Right lung (tissue), 5 donors: ENCODE results near the gene CFAP299. TPM values are rescaled to one million over a fixed set of nuclear protein-coding genes. Genes with fewer than 3 reads are reported as not detected.
A peak's percentile ranks its signal among the peaks of the same experiment; 100 is the strongest.

Source experiments
- DNase-seq, 2 donors: peaks; one replicate each; pipeline ENCODE4 v3.0.0-alpha.2; 2013
- polyA plus RNA-seq, 5 donors: library from polyadenylated mRNA; unstranded; fragments of 120-200 nt; gene quantifications; one replicate each; pipeline versions ENCODE4 v1.2.1 to v1.2.3, GENCODE V29; 2013; ENCODE audit warnings: inconsistent platforms in 1 of 5, low replicate concordance in 1 of 5; ENCODE audit not compliant: insufficient read length in 5 of 5, insufficient read depth in 1 of 5

CFAP299 gene
- polyA plus RNA-seq, 5 donors = 1.1 to 3.3 (median 2.5) TPM

DNA sequence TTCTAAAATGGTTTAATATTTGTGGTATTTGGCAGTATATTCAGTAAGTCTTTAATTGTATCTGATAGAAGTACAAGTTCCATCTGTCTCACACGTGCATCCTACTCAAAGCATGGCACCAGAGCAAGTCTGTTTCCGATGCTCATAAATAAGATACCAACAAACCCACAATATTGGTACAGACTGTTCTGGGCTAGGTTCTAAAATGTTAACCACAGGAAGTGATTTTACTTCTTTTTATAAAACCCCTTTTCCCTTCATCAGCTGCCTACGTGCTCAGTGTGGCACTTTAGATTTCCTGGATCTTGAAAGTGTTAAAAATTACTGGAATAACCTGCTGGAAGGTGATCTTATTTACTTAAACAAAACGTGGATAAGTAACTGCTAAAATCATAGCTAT is 165.1 kb downstream of the CFAP299 start:
- no peak for DNase-seq

DNA sequence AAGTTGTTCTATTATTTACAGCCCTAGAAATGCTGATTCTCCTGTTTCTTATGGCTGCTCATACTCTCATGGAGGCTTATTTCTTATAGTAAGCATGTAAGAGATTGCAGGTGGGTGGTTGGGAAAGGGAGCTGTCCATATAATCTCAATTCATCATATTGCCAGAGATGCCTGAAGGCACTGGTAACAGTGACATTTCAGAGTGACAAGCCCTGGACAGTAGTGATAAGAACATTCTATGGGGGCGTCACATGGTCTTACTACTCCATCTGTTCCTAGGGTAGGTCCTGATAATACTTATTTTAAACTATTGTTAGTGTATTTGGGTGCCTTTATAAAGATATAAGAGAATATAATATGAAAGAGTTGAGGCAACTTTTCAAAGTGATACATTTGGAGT is 171.5 kb downstream of the CFAP299 start:
- no peak for DNase-seq

DNA sequence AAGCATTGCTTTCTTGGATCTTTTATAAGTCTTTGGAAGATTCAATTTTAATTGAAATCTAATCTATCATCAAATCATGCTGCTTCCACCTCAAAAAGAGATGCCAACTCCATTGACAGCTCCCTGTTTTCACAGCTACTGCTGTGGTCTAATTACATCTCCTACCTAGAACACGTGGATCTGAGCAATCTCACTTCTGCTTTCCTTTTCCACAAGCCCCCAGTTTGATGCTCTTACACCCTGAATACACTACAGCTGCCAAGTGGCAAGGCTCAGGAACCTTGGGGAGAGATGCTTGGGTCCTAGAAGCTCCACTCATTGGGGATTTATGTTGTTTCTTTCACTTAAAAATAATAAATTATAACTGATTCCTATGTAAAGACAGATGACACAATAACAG is 172.0 kb downstream of the CFAP299 start:
- no peak for DNase-seq

GRCh38 chr4:80515496-80515895 is 180.0 kb downstream of the CFAP299 start:
- DNase-seq = peak; percentile 39 to 61

GRCh38 chr4:80521438-80521837 is 185.9 kb downstream of the CFAP299 start:
- DNase-seq = no peak

DNA sequence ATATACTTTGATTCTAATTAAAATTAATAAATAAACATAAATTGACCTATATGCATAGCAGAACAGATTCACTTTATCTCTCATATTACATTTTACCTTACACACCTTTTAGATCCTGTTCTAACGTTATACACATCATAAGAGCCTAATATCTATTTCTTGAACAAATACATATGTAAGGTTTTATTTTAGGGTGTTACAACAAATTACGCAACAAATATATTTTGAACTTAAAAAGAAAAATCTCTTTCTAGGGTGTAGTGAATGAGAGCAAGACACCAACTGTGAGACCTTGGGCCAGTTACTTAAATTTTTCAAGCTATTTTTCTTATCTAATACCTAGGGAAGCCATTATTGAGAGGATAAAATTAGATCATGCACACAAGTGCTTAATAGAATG is 191.2 kb downstream of the CFAP299 start:
- no peak for DNase-seq

DNA sequence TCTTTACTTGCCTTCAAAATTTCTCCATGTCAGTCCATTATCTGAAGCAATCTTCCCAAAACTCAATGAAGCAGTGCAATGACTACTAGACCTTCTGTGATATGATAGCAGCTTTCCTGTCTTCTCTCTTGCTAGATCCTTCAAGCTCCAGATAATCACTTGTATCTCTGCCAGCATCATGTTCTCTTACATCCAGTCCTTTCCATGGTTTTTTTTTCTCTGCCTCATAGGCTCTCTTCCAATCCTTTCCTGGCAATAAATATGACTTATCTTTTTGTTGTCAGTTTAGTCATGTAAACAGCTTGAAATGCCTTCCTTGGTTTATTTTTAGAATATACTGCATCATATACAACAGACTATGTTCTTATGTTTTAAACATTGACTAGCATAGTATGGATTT is 193.5 kb downstream of the CFAP299 start:
- peak; percentile 23 to 31 for DNase-seq

GRCh38 chr4:80532674-80533333 is 197.3 kb downstream of the CFAP299 start:
- DNase-seq = no peak

DNA sequence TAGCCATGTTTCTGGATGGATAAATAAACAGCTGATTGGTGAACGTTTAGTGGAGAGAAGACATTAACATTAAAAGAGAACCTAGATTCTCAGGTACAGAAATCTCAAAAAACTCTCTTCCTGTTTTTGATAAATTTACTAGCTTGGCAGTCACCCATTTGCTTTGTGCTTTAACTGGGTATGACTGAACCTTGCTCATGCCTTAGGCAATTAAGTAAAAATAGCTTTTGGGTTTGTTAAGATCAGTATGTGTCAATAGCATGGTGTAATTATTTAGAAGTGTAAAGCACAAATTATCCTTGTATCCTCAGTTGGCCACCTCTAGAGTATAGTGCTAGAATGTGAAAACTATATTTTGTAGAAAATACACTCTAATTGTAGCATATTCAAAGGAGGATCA is 200.0 kb downstream of the CFAP299 start:
- DNase-seq = no peak

DNA sequence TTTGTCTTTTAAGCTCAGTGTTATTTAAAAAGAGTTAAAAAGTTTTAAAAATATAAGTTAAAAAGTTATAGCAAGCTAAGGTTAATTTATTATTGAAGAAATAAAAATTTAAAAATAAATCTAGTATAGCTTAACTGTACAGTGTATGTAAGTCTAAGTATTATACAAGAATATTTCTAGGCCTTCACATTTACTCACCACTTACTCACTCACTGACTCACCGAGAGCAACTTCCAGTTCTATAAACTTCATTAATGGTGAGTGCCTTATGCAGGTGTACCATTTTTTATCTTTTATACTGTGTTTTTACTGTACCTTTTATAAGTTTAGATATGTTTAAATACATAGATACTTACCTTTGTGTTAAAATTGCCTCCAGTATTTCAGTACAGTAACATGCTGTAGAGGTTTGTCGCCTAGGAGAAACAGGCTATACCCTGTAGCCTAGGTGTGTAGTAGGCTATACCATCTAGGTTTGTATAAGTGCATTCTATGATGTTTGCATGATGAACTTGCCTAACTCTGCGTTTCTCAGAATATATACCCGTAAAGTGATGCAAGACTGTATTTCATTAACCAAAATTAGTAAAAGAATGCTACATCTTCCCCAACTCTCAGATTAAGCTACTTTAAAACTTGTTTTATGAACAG is 202.9 kb downstream of the CFAP299 start:
- DNase-seq = no peak

- no peak for DNase-seq
Measured at GRCh38 chr4:80539190-80539589, 203.7 kb downstream of the CFAP299 start.

- no peak for DNase-seq
Measured at GRCh38 chr4:80540349-80540748, 204.8 kb downstream of the CFAP299 start.

DNA sequence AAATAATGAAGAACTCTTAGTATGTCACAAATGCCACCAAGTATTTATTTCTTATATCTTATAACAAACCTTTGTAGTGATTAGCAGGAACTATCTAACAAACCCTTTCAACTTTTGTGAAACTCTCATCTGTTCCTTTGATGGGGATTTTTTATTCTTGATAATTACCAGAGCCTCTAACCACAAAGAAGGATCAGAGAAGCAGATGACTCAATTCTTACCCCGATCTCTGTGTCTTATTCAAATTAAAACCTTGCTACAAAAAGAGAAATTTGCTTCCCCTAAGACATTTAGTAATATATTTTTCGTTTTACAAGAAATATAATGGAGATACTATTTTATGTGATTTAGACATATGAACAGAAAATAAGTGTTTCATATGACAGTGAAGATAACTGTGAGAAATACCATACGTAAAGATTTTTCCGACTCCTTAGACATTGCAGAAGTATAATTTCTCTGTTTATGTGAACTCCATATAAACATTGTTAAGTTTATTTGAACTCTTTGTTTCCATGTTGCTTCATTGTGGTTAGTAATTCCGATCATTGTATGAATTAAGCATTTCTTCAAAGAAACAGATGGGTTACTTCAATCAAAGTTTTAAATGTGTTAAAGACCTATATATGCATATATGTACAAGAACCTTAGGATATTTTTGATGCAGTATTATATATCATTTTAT is 205.4 kb downstream of the CFAP299 start:
- no peak for DNase-seq

DNA sequence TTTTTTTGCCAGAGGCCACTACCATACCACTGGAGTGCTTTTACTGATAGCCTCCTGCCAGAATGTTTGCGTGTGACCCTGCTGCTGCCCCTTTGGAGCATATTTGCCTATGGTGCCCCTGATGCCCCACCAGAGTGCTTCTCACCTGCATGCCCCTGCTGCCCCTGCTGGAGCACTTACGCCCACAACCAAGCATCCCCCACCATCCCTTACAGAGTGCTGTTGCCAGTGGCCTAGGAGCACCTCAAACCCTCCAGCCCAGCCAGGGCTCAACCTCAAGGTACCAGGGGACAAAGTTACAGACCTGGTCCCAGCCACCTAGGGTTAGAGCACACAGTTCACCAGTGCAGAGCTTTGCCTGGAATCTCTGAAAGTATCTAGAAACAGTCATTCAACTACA is 207.2 kb downstream of the CFAP299 start:
- no peak for DNase-seq

DNA sequence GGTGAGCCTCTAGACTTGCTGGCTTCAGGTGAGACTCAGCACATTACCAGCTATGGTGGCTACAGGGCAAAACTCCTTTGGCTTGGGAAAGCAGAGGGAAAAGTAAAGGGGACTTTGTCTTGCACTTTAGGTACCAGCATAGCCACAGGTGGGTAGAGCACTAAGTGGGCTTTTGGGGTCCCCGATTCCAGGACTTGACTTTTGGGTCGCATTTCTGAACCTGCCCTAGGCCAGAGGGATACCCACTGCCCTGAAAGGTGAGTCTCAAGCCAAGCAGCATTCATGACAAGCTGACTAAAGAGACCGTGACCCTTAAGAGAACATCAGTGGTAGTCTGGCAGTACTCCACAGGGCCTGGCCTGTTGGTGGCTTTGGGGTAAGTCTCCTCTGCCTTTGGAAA is 224.8 kb downstream of the CFAP299 start:
- DNase-seq = no peak

DNA sequence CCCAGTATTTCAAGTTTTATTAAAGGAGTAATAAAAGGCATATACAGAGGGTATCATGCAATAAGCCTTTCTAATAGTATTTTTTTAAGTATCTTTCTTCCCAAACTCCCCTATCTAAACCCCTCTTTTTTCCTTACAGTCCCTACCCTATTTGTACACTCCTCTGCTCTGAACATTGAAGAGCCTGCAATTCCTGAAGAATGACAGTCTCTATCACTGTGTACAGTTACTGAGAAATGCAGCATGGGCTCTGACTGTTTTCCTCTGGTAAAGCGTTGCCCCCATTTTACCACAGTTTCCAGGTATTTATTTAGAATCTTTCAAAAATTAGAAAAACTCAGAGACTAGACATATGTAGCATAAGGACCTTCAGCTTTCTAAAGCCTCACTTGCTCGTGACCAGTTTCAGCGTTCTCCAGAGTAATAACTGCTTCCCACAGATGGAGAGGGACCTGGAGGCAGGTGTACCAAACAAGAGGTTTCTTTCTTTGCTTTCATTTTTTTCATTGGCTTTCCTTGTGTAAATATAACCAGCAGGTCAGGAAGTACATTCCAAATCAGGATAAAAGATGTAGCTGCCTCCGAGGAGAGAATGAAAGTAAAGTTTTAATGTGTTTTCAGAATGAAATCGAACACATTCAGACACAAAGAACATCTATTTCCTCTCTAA is 230.8 kb downstream of the CFAP299 start:
- DNase-seq = peak; percentile 2 to 6

DNA sequence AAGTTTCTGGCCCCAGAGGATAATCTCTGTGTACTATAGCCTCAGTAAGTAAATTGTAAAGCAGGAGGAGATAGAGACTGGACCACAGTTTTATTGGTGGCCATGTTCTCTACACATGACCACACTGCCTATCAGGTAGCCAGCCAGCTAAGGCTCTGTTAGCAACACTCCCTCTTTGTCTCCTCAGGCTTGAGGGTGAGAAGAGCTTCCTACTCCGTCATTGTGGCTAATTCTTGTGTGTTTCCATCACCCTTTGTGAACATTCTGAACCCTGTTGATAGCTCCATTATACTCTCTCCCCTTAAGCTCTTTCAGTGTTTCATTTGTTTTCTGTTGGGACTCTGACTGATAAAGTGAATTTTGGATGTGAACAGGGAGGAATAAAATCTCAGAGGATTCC is 233.4 kb downstream of the CFAP299 start:
- DNase-seq = no peak

DNA sequence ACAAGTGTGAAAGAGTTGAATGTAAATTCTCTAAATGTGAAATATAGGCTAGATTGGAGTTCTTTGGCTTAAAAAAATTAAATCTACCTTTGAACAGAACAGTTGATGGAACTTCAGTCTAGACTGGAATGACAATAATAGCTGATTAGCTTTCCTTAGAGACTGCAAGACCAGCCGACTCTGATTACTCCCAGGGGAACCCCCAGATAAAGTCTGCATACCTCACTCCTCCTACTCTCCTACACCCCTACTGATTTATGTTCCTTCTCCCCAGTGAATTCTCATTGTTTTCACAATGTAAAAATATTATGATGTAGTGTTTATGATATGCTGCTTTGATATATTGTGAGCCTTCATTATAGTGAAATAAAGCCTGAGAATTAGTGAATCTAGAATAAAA is 241.3 kb downstream of the CFAP299 start:
- DNase-seq = no peak

DNA sequence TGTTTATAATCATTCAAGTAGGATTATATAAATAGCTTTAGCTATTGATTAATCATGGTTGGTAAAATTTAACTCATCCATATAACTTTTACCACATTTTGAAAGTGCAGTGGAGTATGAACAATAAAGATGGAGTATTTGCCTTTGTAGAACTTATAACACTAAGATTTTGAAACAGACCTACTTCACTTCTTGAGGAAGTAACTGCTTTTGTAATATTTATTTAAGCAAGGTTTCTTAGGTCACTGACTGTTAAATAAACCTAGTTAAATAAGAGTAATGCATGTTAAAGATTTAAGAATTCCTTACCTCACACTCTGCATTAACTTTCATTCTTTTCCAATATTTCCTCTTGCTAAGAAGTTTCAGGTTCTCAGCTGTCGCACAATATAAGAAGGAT is 242.5 kb downstream of the CFAP299 start:
- DNase-seq = peak in 1 of 2 donors; percentile 1

GRCh38 chr4:80585542-80585941 is 250.0 kb downstream of the CFAP299 start:
- no peak for DNase-seq

GRCh38 chr4:80586716-80587115 is 251.2 kb downstream of the CFAP299 start:
- DNase-seq = no peak

DNA sequence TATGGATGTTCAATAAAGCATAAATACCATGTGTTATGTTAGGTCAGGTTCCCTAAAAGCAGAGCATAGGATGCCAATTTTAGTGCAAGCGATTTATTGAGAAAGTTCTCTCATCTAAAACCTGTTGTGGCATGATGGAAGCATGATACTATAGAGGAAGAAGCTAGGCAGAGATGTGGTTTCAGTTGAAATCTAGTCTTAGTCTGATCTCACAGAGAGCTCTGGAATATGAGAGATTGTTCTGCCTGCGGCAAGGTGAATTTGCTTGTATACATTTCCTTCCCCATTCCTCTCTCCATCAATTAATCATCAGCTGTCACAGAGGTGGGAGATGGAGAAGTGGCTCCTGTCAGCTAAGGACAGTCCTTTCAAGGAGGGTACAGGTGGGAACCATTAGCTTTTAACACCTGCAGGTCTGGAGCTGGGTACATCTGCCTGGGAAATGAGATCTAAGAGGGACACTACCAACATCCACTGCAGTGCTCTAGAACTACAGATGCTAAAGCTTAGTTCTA is 252.4 kb downstream of the CFAP299 start:
- DNase-seq = no peak
